Loucy (cell line): Measurements from ENCODE around the gene MYCBPAP.

Experiments used
- H2AFZ ChIP-seq: fragments of 200-600 bp; sonication (generic); 2 replicates; pipeline ENCODE4 v1.6.0; 2016; ENCODE audit warnings: antibody characterized with exemption, mild to moderate bottlenecking, low read length, moderate library complexity
- H3F3A ChIP-seq: fragments of 200-600 bp; 2 replicates; pipeline ENCODE4 v1.6.0; 2016; ENCODE audit warnings: antibody characterized with exemption, low read depth, mild to moderate bottlenecking
- H3K27me3 ChIP-seq: fragments of 200-600 bp; sonication (generic); 2 replicates; pipeline ENCODE4 v1.6.1; 2014; ENCODE audit warnings: low read length, mild to moderate bottlenecking; ENCODE audit not compliant: insufficient read depth, poor library complexity, severe bottlenecking
- H3K36me3 ChIP-seq: fragments of 200-600 bp; sonication (generic); 2 replicates; pipeline ENCODE4 v1.6.1; 2016; ENCODE audit warnings: low read length; ENCODE audit not compliant: insufficient read depth
- H3K4me1 ChIP-seq: fragments of 200-600 bp; sonication (generic); 2 replicates; pipeline ENCODE4 v1.5.1; 2014; ENCODE audit warnings: low read length, mild to moderate bottlenecking; ENCODE audit not compliant: insufficient read depth, poor library complexity, severe bottlenecking
- H3K4me2 ChIP-seq: fragments of 200-600 bp; sonication (generic); 2 replicates; pipeline ENCODE4 v1.6.0; 2014; ENCODE audit warnings: antibody characterized with exemption, low read length, low read depth, mild to moderate bottlenecking; ENCODE audit not compliant: poor library complexity, severe bottlenecking
- H3K4me3 ChIP-seq: fragments of 200-600 bp; sonication (generic); 2 replicates; pipeline ENCODE4 v1.5.1; 2014; ENCODE audit warnings: low read length, mild to moderate bottlenecking, mixed read lengths; ENCODE audit not compliant: poor library complexity, severe bottlenecking
- H3K79me2 ChIP-seq: fragments of 200-600 bp; sonication (generic); 2 replicates; pipeline ENCODE4 v1.6.1; 2014; ENCODE audit warnings: low read length; ENCODE audit not compliant: insufficient read depth
- H3K9ac ChIP-seq: fragments of 200-600 bp; sonication (generic); 2 replicates; pipeline ENCODE4 v1.6.0; 2014; ENCODE audit warnings: mild to moderate bottlenecking, low read depth, low read length, moderate library complexity; ENCODE audit not compliant: poor library complexity, severe bottlenecking
- H3K9me2 ChIP-seq: fragments of 200-600 bp; sonication (generic); replicated peaks from 2 replicates; pipeline ENCODE4 v1.6.1; 2016; ENCODE audit warnings: low read depth, low read length, mixed read lengths
- H3K9me3 ChIP-seq: fragments of 200-600 bp; sonication (generic); 2 replicates; pipeline ENCODE4 v1.6.1; 2014; ENCODE audit warnings: mild to moderate bottlenecking, antibody characterized with exemption, low read length, low read depth; ENCODE audit not compliant: insufficient read depth
- H4K20me1 ChIP-seq: fragments of 200-600 bp; sonication (generic); 2 replicates; pipeline ENCODE4 v1.6.0; 2014; ENCODE audit warnings: antibody characterized with exemption, low read length, mild to moderate bottlenecking; ENCODE audit not compliant: insufficient read depth, poor library complexity, severe bottlenecking
- CTCF ChIP-seq: fragments of 200-600 bp; sonication (generic); conservative IDR thresholded peaks from 2 replicates; pipeline ENCODE4 v1.5.1; 2014; ENCODE audit warnings: mild to moderate bottlenecking, antibody characterized with exemption, low read length
- EZH2phosphoT487 ChIP-seq: fragments of 200-600 bp; IDR thresholded peaks from 2 replicates; pipeline ENCODE4 v1.6.1; 2018; ENCODE audit warnings: antibody characterized with exemption, mild to moderate bottlenecking, moderate library complexity, borderline replicate concordance

Gene MYCBPAP

GRCh38 chr17:50551884-50552283, 43.6 kb downstream of the MYCBPAP start:
- H3K79me2 ChIP-seq = peaks cover 16% of the 10 kb centered on the region
- H4K20me1 ChIP-seq = no peaks in the 10 kb centered on the region
- no peaks in the 10 kb centered on the region for H3K36me3 ChIP-seq
- H2AFZ ChIP-seq = no peak overlapping the region
- no peaks in the 10 kb centered on the region for H3F3A ChIP-seq
- peaks cover 13% of the 10 kb centered on the region for H3K4me1 ChIP-seq
- no peak overlapping the region for H3K4me2 ChIP-seq
- TF ChIP-seq CTCF = no peak
- TF ChIP-seq EZH2phosphoT487 = no peak
- H3K9ac ChIP-seq = no peak overlapping the region
- no peaks in the 10 kb centered on the region for H3K9me3 ChIP-seq
- no peaks in the 10 kb centered on the region for H3K9me2 ChIP-seq
- H3K4me3 ChIP-seq = no peak overlapping the region
- H3K27me3 ChIP-seq = no peaks in the 10 kb centered on the region

GRCh38 chr17:50554201-50554600, 46.0 kb downstream of the MYCBPAP start:
- no peak for TF ChIP-seq CTCF
- TF ChIP-seq EZH2phosphoT487 = no peak
- Histone ChIP-seq H3K79me2 (no peaks in the 10 kb centered on the region), H3K4me1 (no peaks in the 10 kb centered on the region), H3K4me3 (no peak overlapping the region), H3K9me2 (no peaks in the 10 kb centered on the region), H3K27me3 (no peaks in the 10 kb centered on the region), H3K9ac (no peak overlapping the region), H2AFZ (no peak overlapping the region), H4K20me1 (no peaks in the 10 kb centered on the region), H3F3A (no peaks in the 10 kb centered on the region), H3K9me3 (no peaks in the 10 kb centered on the region), H3K36me3 (no peaks in the 10 kb centered on the region), H3K4me2 (no peak overlapping the region)

- Histone ChIP-seq H4K20me1 (no peaks in the 10 kb centered on the region), H3K79me2 (no peaks in the 10 kb centered on the region), H3K27me3 (peaks cover 10% of the 10 kb centered on the region), H3K9me3 (no peaks in the 10 kb centered on the region), H3K4me1 (peaks cover 10% of the 10 kb centered on the region), H3K4me2 (no peak overlapping the region), H3F3A (no peaks in the 10 kb centered on the region), H3K36me3 (no peaks in the 10 kb centered on the region), H2AFZ (no peak overlapping the region), H3K9ac (no peak overlapping the region), H3K4me3 (no peak overlapping the region), H3K9me2 (no peaks in the 10 kb centered on the region)
- no peak for TF ChIP-seq EZH2phosphoT487
Observed at GRCh38 chr17:50556803-50557202, 48.6 kb downstream of the MYCBPAP start.

- H3K4me3 ChIP-seq = no peak overlapping the region
- no peaks in the 10 kb centered on the region for H3F3A ChIP-seq
Observed at GRCh38 chr17:50557630-50558029, 49.4 kb downstream of the MYCBPAP start.

More at GRCh38 chr17:50557630-50558029, 49.4 kb downstream of the MYCBPAP start:
- H2AFZ ChIP-seq = no peak overlapping the region
- peaks cover 10% of the 10 kb centered on the region for H3K4me1 ChIP-seq
- H3K9me2 ChIP-seq = no peaks in the 10 kb centered on the region
- H3K4me2 ChIP-seq = no peak overlapping the region
- TF ChIP-seq EZH2phosphoT487 (no peak), CTCF (no peak)
- H3K79me2 ChIP-seq = no peaks in the 10 kb centered on the region
- no peaks in the 10 kb centered on the region for H3K36me3 ChIP-seq
- no peaks in the 10 kb centered on the region for H4K20me1 ChIP-seq
- H3K27me3 ChIP-seq = peaks cover 17% of the 10 kb centered on the region
- H3K9ac ChIP-seq = no peak overlapping the region
- H3K9me3 ChIP-seq = no peaks in the 10 kb centered on the region
